HFFc6 (cell line): Measurements from ENCODE around the gene ITGAV. TPM values are rescaled to one million over a fixed set of nuclear protein-coding genes. Genes with fewer than 3 reads are reported as not detected.

Experiments
- DNase-seq: peaks from one replicate; pipeline ENCODE4 v3.0.0-alpha.2; 2018
- H3K27ac Mint-ChIP-seq: 2 replicates; pipeline ENCODE4 v1.8.0; 2020; ENCODE audit warnings: mild to moderate bottlenecking, mixed read lengths
- H3K27me3 Mint-ChIP-seq: 2 replicates; pipeline ENCODE4 v1.8.0; 2021; ENCODE audit warnings: mild to moderate bottlenecking, moderate library complexity, mixed read lengths; ENCODE audit not compliant: insufficient read depth
- H3K36me3 Mint-ChIP-seq: 2 replicates; pipeline ENCODE4 v1.8.0; 2021; ENCODE audit warnings: low read depth, mixed read lengths
- H3K4me1 Mint-ChIP-seq: 2 replicates; pipeline ENCODE4 v1.8.0; 2020; ENCODE audit warnings: low read depth, mixed read lengths
- H3K4me3 Mint-ChIP-seq: 2 replicates; pipeline ENCODE4 v1.8.0; 2020; ENCODE audit warnings: mild to moderate bottlenecking, moderate library complexity, mixed read lengths
- H3K9me3 Mint-ChIP-seq: 2 replicates; pipeline ENCODE4 v1.8.0; 2020; ENCODE audit warnings: mild to moderate bottlenecking, mixed read lengths
- CTCF ChIP-seq: fragments of 200-600 bp; sonication (generic); IDR thresholded peaks from 2 replicates; pipeline ENCODE4 v1.5.0; 2021; ENCODE audit warnings: antibody characterized with exemption, mild to moderate bottlenecking
- total RNA-seq, 6 experiments: library from RNA; stranded (reverse); fragmentation: NEBNext Ultra II Directional; extraction: Animal tissue kit (Norgen Biotek cat#: 25700); gene quantifications; 2 replicates in 1 of 6; 3 replicates in 5 of 6; pipeline ENCODE4 v1.2.3, GENCODE V29; 2021

ITGAV gene
- total RNA-seq, 6 experiments from 2014 or later = 66.9 to 88.1 (median 80.7) TPM

- peak overlapping the region; percentile 74 for H3K27ac Mint-ChIP-seq
- H3K4me1 Mint-ChIP-seq = peaks cover 47% of the 10 kb centered on the region
- peak overlapping the region; percentile 92 for H3K4me3 Mint-ChIP-seq
- no peak for TF ChIP-seq CTCF
- H3K36me3 Mint-ChIP-seq = no peaks in the 10 kb centered on the region
- DNase-seq = no peak
- no peaks in the 10 kb centered on the region for H3K27me3 Mint-ChIP-seq
- no peaks in the 10 kb centered on the region for H3K9me3 Mint-ChIP-seq
Measured at GRCh38 chr2:186590350-186590758, 498 bp downstream of the ITGAV start.

DNA sequence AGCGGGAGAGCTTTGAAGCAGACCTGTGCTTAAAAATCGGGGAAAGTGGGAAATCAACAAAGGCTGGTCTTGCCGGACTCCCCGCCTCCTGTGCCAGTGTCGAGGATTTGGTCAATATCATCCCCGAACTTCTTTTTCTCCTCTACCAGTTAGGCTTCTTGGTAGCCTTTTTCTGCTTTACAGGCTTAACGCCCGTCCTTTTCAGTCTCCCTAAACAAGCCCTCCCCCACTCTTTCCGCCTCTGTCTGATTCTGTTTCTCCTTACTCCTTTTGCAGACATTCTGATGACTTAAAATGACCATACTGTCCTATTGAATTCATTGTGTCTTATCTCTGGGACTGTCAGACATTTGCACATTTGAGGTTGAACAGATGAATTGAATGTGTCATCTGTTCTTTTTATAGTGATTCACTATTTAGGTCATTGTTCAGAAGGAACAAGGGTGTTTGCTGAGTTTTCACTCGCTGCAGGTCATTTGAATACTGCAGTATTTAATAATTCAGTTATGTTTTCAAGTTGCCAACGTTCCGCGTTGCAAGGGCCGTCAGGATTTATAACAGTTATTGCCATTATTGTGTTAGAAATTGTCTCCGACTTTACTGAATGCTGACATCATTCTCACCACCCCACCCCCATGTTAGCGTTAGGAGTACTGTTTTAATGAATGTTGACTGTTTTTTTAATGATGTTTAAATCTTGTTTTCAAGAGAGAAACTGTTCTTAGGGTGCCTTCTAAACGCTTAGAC, 1.1 kb downstream of the ITGAV start:
- Mint-ChIP-seq H3K36me3 (no peaks in the 10 kb centered on the region), H3K27me3 (no peaks in the 10 kb centered on the region), H3K27ac (peak overlapping the region; percentile 74), H3K9me3 (no peaks in the 10 kb centered on the region), H3K4me3 (peak overlapping the region; percentile 92), H3K4me1 (peaks cover 53% of the 10 kb centered on the region)
- DNase-seq = peak; percentile 32
- TF ChIP-seq CTCF = no peak

DNA sequence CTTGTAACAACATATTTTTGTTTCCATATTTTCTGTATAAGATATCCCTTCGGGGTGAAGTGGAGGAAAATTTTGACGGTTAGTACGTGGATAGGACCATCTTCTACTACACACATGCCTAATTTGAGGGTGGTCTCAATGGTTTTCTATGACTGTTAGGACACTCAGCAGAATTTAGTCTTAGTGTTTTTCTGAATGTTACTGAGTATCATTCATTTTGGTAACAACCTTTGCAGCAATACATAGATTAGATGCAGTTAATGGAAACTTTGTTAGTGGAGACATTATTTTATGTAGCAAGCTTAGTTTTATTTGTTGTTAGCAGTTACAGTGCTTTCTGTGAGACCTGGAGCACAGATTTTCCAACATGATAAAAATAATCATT, 1.6 kb downstream of the ITGAV start:
- H3K27me3 Mint-ChIP-seq = no peaks in the 10 kb centered on the region
- H3K36me3 Mint-ChIP-seq = no peaks in the 10 kb centered on the region
- TF ChIP-seq CTCF = no peak
- peaks cover 54% of the 10 kb centered on the region for H3K4me1 Mint-ChIP-seq
- H3K9me3 Mint-ChIP-seq = no peaks in the 10 kb centered on the region
- peak overlapping the region; percentile 92 for H3K4me3 Mint-ChIP-seq
- H3K27ac Mint-ChIP-seq = peak overlapping the region; percentile 74
- DNase-seq = no peak

- Mint-ChIP-seq H3K4me1 (peaks cover 61% of the 10 kb centered on the region), H3K9me3 (no peaks in the 10 kb centered on the region), H3K27me3 (no peaks in the 10 kb centered on the region), H3K27ac (no peak overlapping the region), H3K36me3 (no peaks in the 10 kb centered on the region), H3K4me3 (peak overlapping the region; percentile 92)
- TF ChIP-seq CTCF = no peak
- no peak for DNase-seq
Measured at GRCh38 chr2:186592137-186592875, 2.5 kb downstream of the ITGAV start.

- DNase-seq = no peak
- Mint-ChIP-seq H3K36me3 (no peaks in the 10 kb centered on the region), H3K4me3 (no peak overlapping the region), H3K9me3 (no peaks in the 10 kb centered on the region), H3K4me1 (peaks cover 65% of the 10 kb centered on the region), H3K27me3 (no peaks in the 10 kb centered on the region), H3K27ac (no peak overlapping the region)
- TF ChIP-seq CTCF = no peak
Measured at GRCh38 chr2:186593523-186593922, 3.7 kb downstream of the ITGAV start.
